AG04450 (cell line): ENCODE measurements around the gene SYVN1. TPM values are rescaled to one million over a fixed set of nuclear protein-coding genes. Genes with fewer than 3 reads are reported as not detected.
A peak's percentile ranks its signal among the peaks of the same experiment; 100 is the strongest.

ENCODE experiments used
- CTCF ChIA-PET: fragments of 300-600, 350-600 bp; formaldehyde crosslinking; extraction: SDS; loops from one replicate; lab custom pipeline; 2022; ENCODE audit warnings: antibody characterized with exemption, inconsistent platforms; lab: Charles Lee
- POLR2A ChIA-PET: fragments of 350-600 bp; formaldehyde crosslinking; extraction: SDS; loops from one replicate; lab custom pipeline; 2021; ENCODE audit warnings: antibody characterized with exemption, inconsistent platforms; lab: Yijun Ruan, JAX
- DNase-seq: peaks from one replicate; pipeline ENCODE4 v3.0.0-alpha.2; 2011; ENCODE audit warnings: low read depth, low spot score
- H3K27ac ChIP-seq: one replicate; pipeline ENCODE4 v1.5.1; 2012; ENCODE audit warnings: low read depth, low read length, control low read depth
- H3K27me3 ChIP-seq: one replicate; pipeline ENCODE4 v1.6.0; 2012; ENCODE audit warnings: low read length; ENCODE audit not compliant: control insufficient read depth, insufficient read depth
- H3K4me3 ChIP-seq: 2 replicates; pipeline ENCODE4 v1.5.1; 2011; ENCODE audit warnings: mild to moderate bottlenecking, low read depth, low read length, control low read depth
- H3K9me3 ChIP-seq: 2 replicates; pipeline ENCODE4 v1.5.1; 2012; ENCODE audit warnings: low read length; ENCODE audit not compliant: control insufficient read depth, insufficient read depth
- CTCF ChIP-seq: IDR thresholded peaks from 2 replicates; pipeline ENCODE4 v1.5.1; 2011; ENCODE audit warnings: low read depth, low read length, control low read depth, inconsistent platforms
- polyA plus RNA-seq: library from polyadenylated mRNA; depleted of rRNA; stranded (reverse); fragments of >200 nt; gene quantifications from 2 replicates; pipeline ENCODE4 v1.2.3, GENCODE V29; 2011

SYVN1 gene
- polyA plus RNA-seq, 1 experiment, result 18.7 TPM

DNA sequence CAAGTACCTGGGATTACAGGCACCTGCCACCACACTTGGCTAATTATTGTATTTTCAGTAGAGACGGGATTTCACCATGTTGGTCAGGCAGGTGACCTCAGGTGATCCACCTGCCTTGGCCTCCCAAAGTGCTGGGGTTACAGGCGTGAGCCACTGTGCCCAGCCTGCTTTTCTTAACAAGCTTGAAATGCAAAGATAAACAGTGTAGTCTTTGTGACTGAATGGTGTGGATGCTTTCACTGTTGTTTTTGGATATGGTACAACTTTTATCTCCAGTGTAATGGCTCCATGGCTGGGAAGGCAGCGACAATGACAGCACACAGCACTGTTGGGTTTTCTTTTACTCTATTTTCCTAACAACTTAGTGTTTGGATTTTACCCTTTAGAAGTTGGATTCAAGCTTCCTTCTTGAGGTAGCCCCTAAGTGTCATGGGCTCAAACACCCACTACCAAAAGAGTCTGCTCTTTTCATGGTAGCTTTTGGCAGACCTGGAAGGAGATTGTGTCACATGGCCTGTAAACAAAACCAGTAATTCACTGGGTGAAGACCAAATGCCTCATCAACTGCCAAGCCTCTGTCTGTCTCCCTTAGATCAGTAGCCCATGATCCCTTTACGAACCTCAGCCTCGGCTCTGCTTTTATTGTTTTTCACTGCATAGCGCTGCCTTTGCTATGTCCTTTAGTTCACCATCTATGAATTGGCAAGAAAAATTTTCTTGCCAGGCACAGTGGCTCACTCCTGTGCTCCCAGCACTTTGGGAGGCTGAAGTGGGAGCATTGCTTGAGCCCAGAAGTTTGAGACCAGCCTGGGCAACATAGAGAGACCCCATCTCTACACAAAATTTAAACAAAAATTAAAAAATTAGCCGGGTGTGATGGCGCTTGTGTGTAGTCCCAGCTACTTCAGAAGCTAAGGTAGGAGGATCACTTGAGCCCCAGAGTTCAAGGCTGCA lies 31.9 kb downstream of the SYVN1 start:
- ChIA-PET POLR2A (no interaction called here), CTCF (interaction anchor here (1.0 to 2.5 kb wide), 2 partner anchors 9 to 15 kb away, joined by 3 to 15 read pairs; partner anchors contain the start of genes TM7SF2 and ZNHIT2)
- H3K9me3 ChIP-seq, result no peaks in the 10 kb centered on the region
- H3K27ac ChIP-seq, result no peak overlapping the region
- H3K27me3 ChIP-seq, result no peaks in the 10 kb centered on the region
- no peak overlapping the region for H3K4me3 ChIP-seq
- TF ChIP-seq CTCF, result no peak
- no peak for DNase-seq

GRCh38 chr11:65100674-65101350 lies 33.5 kb downstream of the SYVN1 start:
- H3K27ac ChIP-seq, result no peak overlapping the region
- H3K4me3 ChIP-seq, result no peak overlapping the region
- H3K27me3 ChIP-seq, result no peaks in the 10 kb centered on the region
- ChIA-PET POLR2A (no interaction called here), CTCF (interaction anchor here (2.5 to 3.0 kb wide), 2 partner anchors 9 to 10 kb away, joined by 15 to 48 read pairs; partner anchors contain the start of gene TM7SF2)
- TF ChIP-seq CTCF, result 0 out of 2 replicates have a peak, but pooled peaks have one; percentile 2
- no peak for DNase-seq
- no peaks in the 10 kb centered on the region for H3K9me3 ChIP-seq

DNA sequence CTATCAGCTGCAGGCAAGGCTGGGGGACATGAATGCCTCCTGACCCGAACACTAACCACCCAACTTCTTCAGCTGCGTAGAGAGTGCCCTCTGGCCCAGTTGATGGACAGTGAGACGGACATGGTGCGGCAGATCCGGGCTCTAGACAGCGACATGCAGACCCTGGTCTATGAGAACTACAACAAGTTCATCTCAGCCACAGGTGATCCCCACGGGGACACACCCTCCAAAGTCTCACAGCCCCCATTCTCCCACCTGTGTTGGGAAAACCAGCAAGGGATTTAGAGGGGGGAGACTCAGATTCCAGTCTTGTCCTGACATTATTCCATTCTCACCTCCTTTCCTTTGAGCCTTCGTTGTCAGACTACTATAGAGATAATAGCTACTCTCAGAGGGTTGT lies 37.4 kb downstream of the SYVN1 start:
- ChIA-PET CTCF (interaction anchor here (1.6 kb wide), 1 partner anchor 16 kb away, joined by 4 read pairs; no protein-coding TSS in a partner anchor), POLR2A (interaction anchor here (0.9 to 2.6 kb wide), 3 partner anchors 14 to 25 kb away, joined by 3 to 9 read pairs (median 5); partner anchors contain the start of genes FAU and MRPL49)
- no peak for DNase-seq

DNA sequence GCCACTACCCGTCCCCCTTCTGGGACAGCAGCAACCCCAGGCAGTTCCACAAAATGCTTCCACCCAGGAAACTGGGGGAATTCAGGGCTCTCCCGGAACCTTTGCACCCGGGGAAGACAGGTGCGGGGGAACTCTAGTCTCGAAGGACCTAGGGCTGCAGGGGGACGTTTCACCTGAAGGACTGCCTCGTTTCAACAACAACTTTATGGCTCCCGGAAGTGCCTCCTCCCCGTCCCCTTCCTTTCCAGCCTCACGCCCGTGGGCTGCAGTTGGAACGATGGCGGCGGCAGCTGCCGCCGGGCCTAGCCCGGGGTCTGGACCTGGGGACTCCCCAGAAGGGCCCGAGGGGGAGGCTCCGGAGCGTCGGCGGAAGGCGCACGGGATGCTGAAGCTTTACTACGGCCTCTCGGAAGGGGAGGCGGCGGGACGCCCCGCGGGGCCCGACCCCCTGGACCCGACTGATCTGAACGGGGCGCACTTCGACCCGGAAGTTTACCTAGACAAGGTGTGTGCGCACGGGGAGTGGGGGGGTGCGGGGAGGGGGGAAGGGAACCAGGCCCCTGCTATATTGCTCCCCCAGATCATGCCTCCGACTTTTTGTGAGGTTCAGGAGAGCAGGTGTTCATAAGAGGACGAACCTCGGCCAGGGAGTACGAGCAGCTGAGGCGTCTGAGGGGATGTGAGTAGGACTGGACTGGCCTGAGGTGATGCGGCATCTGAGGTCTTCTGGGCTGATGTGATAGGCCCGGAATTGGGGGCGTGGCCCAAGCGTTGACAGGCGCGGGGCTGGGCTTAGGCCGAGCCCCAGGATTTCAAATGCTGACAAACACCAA lies 38.1 kb downstream of the SYVN1 start, which contains the start of gene VPS51:
Gene VPS51 (plus strand): TSS at position 241 of the 833 bp plus-strand sequence. CDS start 37 bp downstream, at position 278.
- peak within 1 kb of the TSS; percentile 75 for H3K27ac ChIP-seq
- POLR2A ChIA-PET, result interaction anchor here (0.9 to 2.6 kb wide), 3 partner anchors 15 to 26 kb away, joined by 3 to 9 read pairs (median 5); partner anchors contain the start of genes FAU and MRPL49

More for the DNA sequence above, 37.4 kb downstream of the SYVN1 start:
- no peak for TF ChIP-seq CTCF
- no peaks in the 10 kb centered on the region for H3K27me3 ChIP-seq
- H3K27ac ChIP-seq, result no peak overlapping the region
- H3K9me3 ChIP-seq, result no peaks in the 10 kb centered on the region
- peak overlapping the region; percentile 77 for H3K4me3 ChIP-seq

More for the DNA sequence above, 38.1 kb downstream of the SYVN1 start, which contains the start of gene VPS51:
- no peaks in the 10 kb centered on the region for H3K27me3 ChIP-seq
- peak; percentile 74 for DNase-seq
- CTCF ChIA-PET, result interaction anchor here (1.6 kb wide), 1 partner anchor 17 kb away, joined by 4 read pairs; no protein-coding TSS in a partner anchor
- no peaks in the 10 kb centered on the region for H3K9me3 ChIP-seq
- TF ChIP-seq CTCF, result no peak
- peak within 1 kb of the TSS; percentile 77 for H3K4me3 ChIP-seq
